ENCODE results near the gene KIF2C. TPM values are rescaled to one million over a fixed set of nuclear protein-coding genes. Genes with fewer than 3 reads are reported as not detected.
"Not testable (repeated sequence)": the region's sequence is repeated elsewhere in the genome, so short reads cannot be mapped to it uniquely, and the experiment has no call there.

The KIF2C gene
- total and polyA plus RNA-seq, 4 donors = 7.9 to 13.5 (median 11.5) TPM

GRCh38 chr1:44757420-44757819, 17.8 kb downstream of the KIF2C start:
- WGBS (ENCODE audit: insufficient coverage) = 93% methylated on average over 2 of the region's 2 CpGs
- Histone ChIP-seq H3K9me3 (ENCODE audit: control insufficient read depth, insufficient read depth, low read length) (no peaks in the 10 kb centered on the region), H3K4me3 (ENCODE audit: low read depth, low read length) (no peak overlapping the region), H3K27me3 (ENCODE audit: control insufficient read depth, insufficient read depth, low read length) (no peaks in the 10 kb centered on the region), H3K36me3 (ENCODE audit: control insufficient read depth, insufficient read depth, low read length) (peaks cover 30% of the 10 kb centered on the region), H3K27ac (ENCODE audit: low read depth, low read length) (no peak overlapping the region), H3K4me1 (ENCODE audit: control insufficient read depth, insufficient read depth, low read length) (no peaks in the 10 kb centered on the region)
- DNase-seq (ENCODE audit: low read depth in 4 of 6, low spot score in 6 of 6) = no peak

- DNase-seq (ENCODE audit: low read depth in 4 of 6, low spot score in 6 of 6) = no peak
- Histone ChIP-seq H3K4me3 (ENCODE audit: low read depth, low read length) (no peak overlapping the region), H3K4me1 (ENCODE audit: control insufficient read depth, insufficient read depth, low read length) (no peaks in the 10 kb centered on the region), H3K9me3 (ENCODE audit: control insufficient read depth, insufficient read depth, low read length) (no peaks in the 10 kb centered on the region), H3K27ac (ENCODE audit: low read depth, low read length) (no peak overlapping the region), H3K36me3 (ENCODE audit: control insufficient read depth, insufficient read depth, low read length) (peaks cover 34% of the 10 kb centered on the region), H3K27me3 (ENCODE audit: control insufficient read depth, insufficient read depth, low read length) (no peaks in the 10 kb centered on the region)
- WGBS (ENCODE audit: insufficient coverage) = 91% methylated on average over 11 of the region's 11 CpGs
These were observed 19.4 kb downstream of the KIF2C start for GRCh38 chr1:44759077-44759476.

- Histone ChIP-seq H3K27me3 (ENCODE audit: control insufficient read depth, insufficient read depth, low read length) (no peaks in the 10 kb centered on the region), H3K4me3 (ENCODE audit: low read depth, low read length) (no peak overlapping the region), H3K9me3 (ENCODE audit: control insufficient read depth, insufficient read depth, low read length) (no peaks in the 10 kb centered on the region), H3K4me1 (ENCODE audit: control insufficient read depth, insufficient read depth, low read length) (no peaks in the 10 kb centered on the region), H3K36me3 (ENCODE audit: control insufficient read depth, insufficient read depth, low read length) (peaks cover 34% of the 10 kb centered on the region), H3K27ac (ENCODE audit: low read depth, low read length) (no peak overlapping the region)
- WGBS (ENCODE audit: insufficient coverage) = 96% methylated on average over 3 of the region's 3 CpGs
- DNase-seq (ENCODE audit: low read depth in 4 of 6, low spot score in 6 of 6) = no peak
These were observed 21.2 kb downstream of the KIF2C start for GRCh38 chr1:44760876-44761275.

GRCh38 chr1:44766421-44766820, 26.8 kb downstream of the KIF2C start:
- not testable (repeated sequence) for H3K27ac ChIP-seq (ENCODE audit: low read depth, low read length); H3K4me1 ChIP-seq (ENCODE audit: control insufficient read depth, insufficient read depth, low read length); H3K27me3 ChIP-seq (ENCODE audit: control insufficient read depth, insufficient read depth, low read length); DNase-seq (ENCODE audit: low read depth in 4 of 6, low spot score in 6 of 6); H3K9me3 ChIP-seq (ENCODE audit: control insufficient read depth, insufficient read depth, low read length); H3K4me3 ChIP-seq (ENCODE audit: low read depth, low read length)
- 98% methylated on average over 5 of the region's 6 CpGs for WGBS (ENCODE audit: insufficient coverage)
- H3K36me3 ChIP-seq (ENCODE audit: control insufficient read depth, insufficient read depth, low read length) = peaks cover 17% of the 10 kb centered on the region

GRCh38 chr1:44775078-44775929, 35.7 kb downstream of the KIF2C start, which contains the start of gene RPS8:
TSS of gene RPS8 (plus strand) at chr1:44775540. CDS start at chr1:44775597, 57 bp downstream.
- Histone ChIP-seq H3K4me1 (ENCODE audit: control insufficient read depth, insufficient read depth, low read length) (peaks cover 29% of the 10 kb centered on the region), H3K36me3 (ENCODE audit: control insufficient read depth, insufficient read depth, low read length) (peaks cover 40% of the 10 kb centered on the region), H3K27ac (ENCODE audit: low read depth, low read length) (peak within 1 kb of the TSS; percentile 98), H3K4me3 (ENCODE audit: low read depth, low read length) (peak within 1 kb of the TSS; percentile 100), H3K9me3 (ENCODE audit: control insufficient read depth, insufficient read depth, low read length) (no peaks in the 10 kb centered on the region), H3K27me3 (ENCODE audit: control insufficient read depth, insufficient read depth, low read length) (no peaks in the 10 kb centered on the region)
- 0% methylated on average over 60 of the region's 65 CpGs for WGBS (ENCODE audit: insufficient coverage)
- peak; percentile 90 to 99 (median 94) for DNase-seq (ENCODE audit: low read depth in 4 of 6, low spot score in 6 of 6)

GRCh38 chr1:44775930-44776729, 36.5 kb downstream of the KIF2C start:
- H3K9me3 ChIP-seq (ENCODE audit: control insufficient read depth, insufficient read depth, low read length) = no peaks in the 10 kb centered on the region
- peaks cover 29% of the 10 kb centered on the region for H3K4me1 ChIP-seq (ENCODE audit: control insufficient read depth, insufficient read depth, low read length)
- peaks cover 47% of the 10 kb centered on the region for H3K36me3 ChIP-seq (ENCODE audit: control insufficient read depth, insufficient read depth, low read length)
- peak in 1 of 6 donors; percentile 29 for DNase-seq (ENCODE audit: low read depth in 4 of 6, low spot score in 6 of 6)
- H3K4me3 ChIP-seq (ENCODE audit: low read depth, low read length) = peak overlapping the region; percentile 100
- 7% methylated on average over 35 of the region's 36 CpGs for WGBS (ENCODE audit: insufficient coverage)
- peak overlapping the region; percentile 98 for H3K27ac ChIP-seq (ENCODE audit: low read depth, low read length)
- H3K27me3 ChIP-seq (ENCODE audit: control insufficient read depth, insufficient read depth, low read length) = no peaks in the 10 kb centered on the region

- Histone ChIP-seq H3K4me3 (ENCODE audit: low read depth, low read length) (peak overlapping the region; percentile 100), H3K36me3 (ENCODE audit: control insufficient read depth, insufficient read depth, low read length) (peaks cover 53% of the 10 kb centered on the region), H3K9me3 (ENCODE audit: control insufficient read depth, insufficient read depth, low read length) (no peaks in the 10 kb centered on the region), H3K27ac (ENCODE audit: low read depth, low read length) (peak overlapping the region; percentile 27), H3K4me1 (ENCODE audit: control insufficient read depth, insufficient read depth, low read length) (peaks cover 29% of the 10 kb centered on the region), H3K27me3 (ENCODE audit: control insufficient read depth, insufficient read depth, low read length) (no peaks in the 10 kb centered on the region)
- WGBS (ENCODE audit: insufficient coverage) = 63% methylated on average over 10 of the region's 12 CpGs
- DNase-seq (ENCODE audit: low read depth in 4 of 6, low spot score in 6 of 6) = no peak
These were observed 37.1 kb downstream of the KIF2C start for GRCh38 chr1:44776730-44777068.

GRCh38 chr1:44777547-44777946, 37.9 kb downstream of the KIF2C start:
- 86% methylated on average over 11 of the region's 14 CpGs for WGBS (ENCODE audit: insufficient coverage)
- peaks cover 53% of the 10 kb centered on the region for H3K36me3 ChIP-seq (ENCODE audit: control insufficient read depth, insufficient read depth, low read length)
- no peak overlapping the region for H3K27ac ChIP-seq (ENCODE audit: low read depth, low read length)

GRCh38 chr1:44777969-44778635, 38.5 kb downstream of the KIF2C start:
- peaks cover 30% of the 10 kb centered on the region for H3K4me1 ChIP-seq (ENCODE audit: control insufficient read depth, insufficient read depth, low read length)
- WGBS (ENCODE audit: insufficient coverage) = 85% methylated on average over 13 of the region's 13 CpGs

More at GRCh38 chr1:44777547-44777946, 37.9 kb downstream of the KIF2C start:
- Histone ChIP-seq H3K4me3 (ENCODE audit: low read depth, low read length) (no peak overlapping the region), H3K9me3 (ENCODE audit: control insufficient read depth, insufficient read depth, low read length) (no peaks in the 10 kb centered on the region), H3K27me3 (ENCODE audit: control insufficient read depth, insufficient read depth, low read length) (no peaks in the 10 kb centered on the region), H3K4me1 (ENCODE audit: control insufficient read depth, insufficient read depth, low read length) (peaks cover 29% of the 10 kb centered on the region)
- DNase-seq (ENCODE audit: low read depth in 4 of 6, low spot score in 6 of 6) = no peak

More at GRCh38 chr1:44777969-44778635, 38.5 kb downstream of the KIF2C start:
- Histone ChIP-seq H3K9me3 (ENCODE audit: control insufficient read depth, insufficient read depth, low read length) (no peaks in the 10 kb centered on the region), H3K4me3 (ENCODE audit: low read depth, low read length) (no peak overlapping the region), H3K27ac (ENCODE audit: low read depth, low read length) (no peak overlapping the region), H3K27me3 (ENCODE audit: control insufficient read depth, insufficient read depth, low read length) (no peaks in the 10 kb centered on the region), H3K36me3 (ENCODE audit: control insufficient read depth, insufficient read depth, low read length) (peaks cover 53% of the 10 kb centered on the region)
- DNase-seq (ENCODE audit: low read depth in 4 of 6, low spot score in 6 of 6) = no peak
